ENCODE measurements around the gene GLYATL1.

GLYATL1 gene

GRCh38 chr11:58958500-58958899 is 19.2 kb downstream of the GLYATL1 start:
- peak; percentile 6 for DNase-seq (ENCODE audit: low read depth)

GRCh38 chr11:58963551-58964104 is 24.3 kb downstream of the GLYATL1 start:
- TF ChIP-seq CTCF (conservative IDR thresholded peaks at IDR 0.05; ENCODE audit: low read depth, low read length), result peak; percentile 24
- no peak overlapping the region for H3K4me3 ChIP-seq (ENCODE audit: low read depth, low read length)
- peak; percentile 61 for DNase-seq (ENCODE audit: low read depth)

More at GRCh38 chr11:58958500-58958899, 19.2 kb downstream of the GLYATL1 start:
- TF ChIP-seq CTCF (conservative IDR thresholded peaks at IDR 0.05; ENCODE audit: low read depth, low read length), result peak; percentile 35
- H3K4me3 ChIP-seq (ENCODE audit: low read depth, low read length), result no peak overlapping the region

- no peak for DNase-seq (ENCODE audit: low read depth)
- no peak overlapping the region for H3K4me3 ChIP-seq (ENCODE audit: low read depth, low read length)
- TF ChIP-seq CTCF (conservative IDR thresholded peaks at IDR 0.05; ENCODE audit: low read depth, low read length), result no peak
Observed at GRCh38 chr11:58965246-58965985, 26.1 kb downstream of the GLYATL1 start.

GRCh38 chr11:58968251-58968711 is 29.0 kb downstream of the GLYATL1 start:
- H3K4me3 ChIP-seq (ENCODE audit: low read depth, low read length), result no peak overlapping the region
- TF ChIP-seq CTCF (conservative IDR thresholded peaks at IDR 0.05; ENCODE audit: low read depth, low read length), result no peak
- DNase-seq (ENCODE audit: low read depth), result no peak

GRCh38 chr11:58977470-58977869 is 38.2 kb downstream of the GLYATL1 start:
- no peak for TF ChIP-seq CTCF (conservative IDR thresholded peaks at IDR 0.05; ENCODE audit: low read depth, low read length)
- no peak for DNase-seq (ENCODE audit: low read depth)
- H3K4me3 ChIP-seq (ENCODE audit: low read depth, low read length), result no peak overlapping the region

GRCh38 chr11:58979222-58979621 is 39.9 kb downstream of the GLYATL1 start:
- no peak overlapping the region for H3K4me3 ChIP-seq (ENCODE audit: low read depth, low read length)
- TF ChIP-seq CTCF (conservative IDR thresholded peaks at IDR 0.05; ENCODE audit: low read depth, low read length), result no peak
- no peak for DNase-seq (ENCODE audit: low read depth)
